GM21367 (cell line): ENCODE measurements around the gene PRLHR.
A peak's percentile ranks its signal among the peaks of the same experiment; 100 is the strongest.

Source experiments
- ATAC-seq: cut with Tn5 transposase; IDR thresholded peaks from one replicate; pipeline ENCODE4 v1.9.1; 2021; ENCODE audit not compliant: unreplicated experiment

PRLHR gene

GRCh38 chr10:118564114-118564513 is 31.3 kb downstream of the PRLHR start:
- ATAC-seq = no peak

GRCh38 chr10:118563373-118563890 is 32.0 kb downstream of the PRLHR start:
- no peak for ATAC-seq

GRCh38 chr10:118562851-118563250 is 32.6 kb downstream of the PRLHR start:
- no peak for ATAC-seq

GRCh38 chr10:118557946-118558345 is 37.5 kb downstream of the PRLHR start:
- ATAC-seq = no peak

GRCh38 chr10:118551535-118552100 is 43.8 kb downstream of the PRLHR start:
- no peak for ATAC-seq

GRCh38 chr10:118547282-118547681 is 48.2 kb downstream of the PRLHR start:
- no peak for ATAC-seq

GRCh38 chr10:118546479-118546878 is 49.0 kb downstream of the PRLHR start:
- no peak for ATAC-seq

- ATAC-seq = no peak
These were observed 50.1 kb downstream of the PRLHR start for GRCh38 chr10:118545381-118545780.

GRCh38 chr10:118544401-118544948 is 51.0 kb downstream of the PRLHR start:
- ATAC-seq = no peak

- ATAC-seq = peak; percentile 84
These were observed 51.6 kb downstream of the PRLHR start for GRCh38 chr10:118543714-118544400.

GRCh38 chr10:118542745-118543144 is 52.7 kb downstream of the PRLHR start:
- ATAC-seq = no peak

- ATAC-seq = no peak
These were observed 53.2 kb downstream of the PRLHR start for GRCh38 chr10:118542205-118542604.

- ATAC-seq = no peak
These were observed 53.7 kb downstream of the PRLHR start for GRCh38 chr10:118541718-118542117.
